Endothelial cell (in vitro differentiated cells): ENCODE results near the gene TNIK. TPM values are rescaled to one million over a fixed set of nuclear protein-coding genes. Genes with fewer than 3 reads are reported as not detected.
"Not testable (repeated sequence)": the region's sequence is repeated elsewhere in the genome, so short reads cannot be mapped to it uniquely, and the experiment has no call there.

Experiments
- DNase-seq: peaks from one replicate; pipeline ENCODE4 v3.0.0; 2021; ENCODE audit warnings: low spot score
- H3K27ac Mint-ChIP-seq: one replicate; pipeline ENCODE4 v1.8.0; 2021; ENCODE audit warnings: mixed read lengths, inconsistent platforms; ENCODE audit not compliant: unreplicated experiment
- H3K27me3 Mint-ChIP-seq: one replicate; pipeline ENCODE4 v1.8.0; 2021; ENCODE audit warnings: mild to moderate bottlenecking, moderate library complexity, mixed read lengths, inconsistent platforms; ENCODE audit not compliant: unreplicated experiment
- H3K36me3 Mint-ChIP-seq: one replicate; pipeline ENCODE4 v1.8.0; 2021; ENCODE audit warnings: mild to moderate bottlenecking, low read depth, mixed read lengths, inconsistent platforms; ENCODE audit not compliant: unreplicated experiment
- H3K4me1 Mint-ChIP-seq: one replicate; pipeline ENCODE4 v1.8.0; 2021; ENCODE audit warnings: mild to moderate bottlenecking, mixed read lengths, inconsistent platforms; ENCODE audit not compliant: unreplicated experiment
- H3K4me3 Mint-ChIP-seq: one replicate; pipeline ENCODE4 v1.8.0; 2021; ENCODE audit warnings: mild to moderate bottlenecking, mixed read lengths, inconsistent platforms; ENCODE audit not compliant: unreplicated experiment
- H3K9me3 Mint-ChIP-seq: one replicate; pipeline ENCODE4 v1.8.0; 2021; ENCODE audit warnings: mixed read lengths, inconsistent platforms; ENCODE audit not compliant: unreplicated experiment
- total RNA-seq: library from RNA; stranded (reverse); fragmentation: NEBNext Ultra II Directional; extraction: Animal tissue kit (Norgen Biotek cat#: 25700); gene quantifications from one replicate; pipeline ENCODE4 v1.2.1, GENCODE V29; 2021; ENCODE audit not compliant: unreplicated experiment
- TF ChIP-seq, protein P1 (sequence below): fragments of 200-600 bp; sonication (generic); IDR thresholded peaks from one replicate; pipeline ENCODE4 v1.5.0; 2021; ENCODE audit warnings: antibody characterized with exemption; ENCODE audit not compliant: unreplicated experiment

The TNIK gene
- total RNA-seq, 1 donor from 2014 or later: 67.0 TPM

- H3K36me3 Mint-ChIP-seq: peaks cover 29% of the 10 kb centered on the region
Measured at GRCh38 chr3:171122861-171123260, 337.3 kb downstream of the TNIK start.

GRCh38 chr3:171122240-171122639 lies 338.0 kb downstream of the TNIK start:
- Mint-ChIP-seq H3K27ac (no peak overlapping the region), H3K27me3 (no peaks in the 10 kb centered on the region), H3K36me3 (peaks cover 29% of the 10 kb centered on the region), H3K4me1 (peaks cover 6% of the 10 kb centered on the region), H3K9me3 (no peaks in the 10 kb centered on the region), H3K4me3 (no peak overlapping the region)
- TF ChIP-seq, protein P1, sequence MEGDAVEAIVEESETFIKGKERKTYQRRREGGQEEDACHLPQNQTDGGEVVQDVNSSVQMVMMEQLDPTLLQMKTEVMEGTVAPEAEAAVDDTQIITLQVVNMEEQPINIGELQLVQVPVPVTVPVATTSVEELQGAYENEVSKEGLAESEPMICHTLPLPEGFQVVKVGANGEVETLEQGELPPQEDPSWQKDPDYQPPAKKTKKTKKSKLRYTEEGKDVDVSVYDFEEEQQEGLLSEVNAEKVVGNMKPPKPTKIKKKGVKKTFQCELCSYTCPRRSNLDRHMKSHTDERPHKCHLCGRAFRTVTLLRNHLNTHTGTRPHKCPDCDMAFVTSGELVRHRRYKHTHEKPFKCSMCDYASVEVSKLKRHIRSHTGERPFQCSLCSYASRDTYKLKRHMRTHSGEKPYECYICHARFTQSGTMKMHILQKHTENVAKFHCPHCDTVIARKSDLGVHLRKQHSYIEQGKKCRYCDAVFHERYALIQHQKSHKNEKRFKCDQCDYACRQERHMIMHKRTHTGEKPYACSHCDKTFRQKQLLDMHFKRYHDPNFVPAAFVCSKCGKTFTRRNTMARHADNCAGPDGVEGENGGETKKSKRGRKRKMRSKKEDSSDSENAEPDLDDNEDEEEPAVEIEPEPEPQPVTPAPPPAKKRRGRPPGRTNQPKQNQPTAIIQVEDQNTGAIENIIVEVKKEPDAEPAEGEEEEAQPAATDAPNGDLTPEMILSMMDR: no peak
- DNase-seq: no peak

More at GRCh38 chr3:171122861-171123260, 337.3 kb downstream of the TNIK start:
- H3K4me3 Mint-ChIP-seq: no peak overlapping the region
- TF ChIP-seq, protein P1: no peak
- no peaks in the 10 kb centered on the region for H3K9me3 Mint-ChIP-seq
- no peak for DNase-seq
- no peak overlapping the region for H3K27ac Mint-ChIP-seq
- H3K27me3 Mint-ChIP-seq: no peaks in the 10 kb centered on the region
- peaks cover 6% of the 10 kb centered on the region for H3K4me1 Mint-ChIP-seq

DNA sequence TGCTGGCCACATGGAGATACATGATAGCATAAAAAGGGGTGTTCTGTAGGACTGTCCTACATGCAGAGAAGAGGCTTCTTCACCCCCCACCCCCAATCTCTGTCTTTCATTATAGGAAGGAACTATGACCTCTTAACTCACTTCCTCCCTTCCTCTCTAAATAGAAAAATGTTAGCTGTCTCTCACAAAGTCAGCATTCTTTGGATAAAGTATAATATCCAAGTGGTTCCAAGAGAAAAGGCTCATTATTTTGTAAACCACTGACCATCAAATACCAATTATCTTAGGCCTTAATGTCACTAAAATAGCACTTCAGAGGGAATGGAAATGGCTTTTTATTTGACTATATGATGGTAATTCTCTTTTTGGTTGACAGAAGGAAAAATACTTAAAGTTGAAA lies 338.4 kb downstream of the TNIK start:
- Mint-ChIP-seq H3K27ac (no peak overlapping the region), H3K27me3 (no peaks in the 10 kb centered on the region), H3K36me3 (peaks cover 32% of the 10 kb centered on the region), H3K4me1 (peaks cover 6% of the 10 kb centered on the region), H3K4me3 (no peak overlapping the region), H3K9me3 (no peaks in the 10 kb centered on the region)
- no peak for DNase-seq
- TF ChIP-seq, protein P1: no peak

DNA sequence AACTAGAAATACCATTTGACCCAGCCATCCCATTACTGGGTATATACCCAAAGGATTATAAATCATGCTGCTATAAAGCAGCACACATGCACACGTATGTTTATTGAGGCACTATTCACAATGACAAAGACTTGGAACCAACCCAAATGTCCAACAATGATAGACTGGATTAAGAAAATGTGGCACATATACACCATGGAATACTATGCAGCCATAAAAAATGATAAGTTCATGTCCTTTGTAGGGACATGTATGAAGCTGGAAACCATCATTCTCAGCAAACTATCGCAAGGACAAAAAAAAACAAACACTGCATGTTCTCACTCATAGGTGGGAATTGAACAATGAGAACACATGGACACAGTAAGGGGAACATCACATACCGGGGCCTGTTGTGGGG lies 340.8 kb downstream of the TNIK start:
- Mint-ChIP-seq H3K36me3 (peaks cover 33% of the 10 kb centered on the region), H3K4me3 (peak overlapping the region; percentile 86)
- not testable (repeated sequence) for H3K4me1 Mint-ChIP-seq, H3K9me3 Mint-ChIP-seq, DNase-seq, H3K27ac Mint-ChIP-seq, H3K27me3 Mint-ChIP-seq

DNA sequence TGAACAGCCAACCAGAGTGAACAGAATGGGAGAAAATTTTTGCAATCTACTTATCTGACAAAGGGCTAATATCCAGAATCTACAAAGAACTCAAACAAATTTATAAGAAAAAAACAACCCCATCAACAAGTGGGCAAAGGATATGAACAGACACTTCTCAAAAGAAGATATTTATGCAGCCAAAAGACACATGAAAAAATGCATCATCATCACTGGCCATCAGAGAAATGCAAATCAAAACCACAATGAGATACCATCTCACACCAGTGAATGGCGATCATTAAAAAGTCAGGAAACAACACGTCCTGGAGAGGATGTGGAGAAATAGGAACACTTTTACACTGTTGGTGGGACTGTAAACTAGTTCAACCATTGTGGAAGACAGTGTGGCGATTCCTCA lies 341.2 kb downstream of the TNIK start:
- not testable (repeated sequence) for DNase-seq, H3K27me3 Mint-ChIP-seq, H3K9me3 Mint-ChIP-seq, H3K27ac Mint-ChIP-seq, H3K4me3 Mint-ChIP-seq, H3K4me1 Mint-ChIP-seq
- H3K36me3 Mint-ChIP-seq: peaks cover 33% of the 10 kb centered on the region

- H3K27ac Mint-ChIP-seq: no peak overlapping the region
- no peaks in the 10 kb centered on the region for H3K9me3 Mint-ChIP-seq
- H3K4me1 Mint-ChIP-seq: peaks cover 4% of the 10 kb centered on the region
- DNase-seq: no peak
- no peaks in the 10 kb centered on the region for H3K27me3 Mint-ChIP-seq
- peak overlapping the region; percentile 35 for H3K4me3 Mint-ChIP-seq
- TF ChIP-seq, protein P1: no peak
- peaks cover 33% of the 10 kb centered on the region for H3K36me3 Mint-ChIP-seq
Measured at GRCh38 chr3:171116824-171117395, 343.3 kb downstream of the TNIK start.
